ENCODE data around the gene LRRFIP1. TPM values are rescaled to one million over a fixed set of nuclear protein-coding genes. Genes with fewer than 3 reads are reported as not detected.

Gene LRRFIP1
- total and polyA plus RNA-seq, 2 of the 13 experiments (the other 11 are each of a cell fraction or from before 2014, with no cell fraction given), result 15.9 to 40.5 TPM

DNA sequence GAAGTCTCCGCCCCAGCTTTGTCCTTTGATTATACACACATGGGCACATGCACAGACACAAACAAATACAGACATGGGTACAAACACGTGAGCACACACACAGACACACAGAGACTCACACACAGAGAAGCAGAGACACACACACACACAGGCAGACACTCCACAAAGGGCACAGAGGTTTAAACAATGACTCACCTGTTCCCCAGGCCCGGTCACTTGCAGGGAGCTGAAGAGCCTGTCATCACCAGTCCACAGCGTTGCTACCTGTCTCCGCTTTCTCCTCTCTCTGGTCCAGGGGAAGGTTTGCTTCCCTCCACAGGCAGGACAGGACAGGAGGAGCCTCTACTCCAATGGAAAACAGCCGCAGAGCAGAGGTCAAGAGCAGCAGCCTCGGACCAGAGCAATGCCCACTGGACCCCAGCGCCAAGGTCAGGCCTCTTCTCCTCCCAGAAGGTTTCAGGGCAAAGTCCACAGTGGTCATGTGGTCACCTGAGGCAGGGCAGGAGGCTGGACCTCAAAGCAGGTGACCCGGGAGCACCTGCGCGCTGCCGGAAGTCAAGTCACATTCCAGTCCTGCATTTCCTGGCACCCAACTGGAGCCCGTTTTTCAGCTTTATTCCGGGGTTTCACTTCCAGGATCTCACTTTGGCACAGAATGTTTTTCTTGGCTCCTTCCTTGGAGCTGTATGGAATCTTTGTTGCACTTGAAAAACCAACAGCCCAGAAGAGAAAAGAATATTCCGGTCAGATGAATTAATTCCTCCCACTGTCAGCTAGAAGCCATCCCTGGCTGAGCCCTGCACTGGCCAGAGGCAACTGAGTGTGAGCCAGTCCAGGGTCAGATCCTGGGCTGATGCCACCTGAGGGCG, 36.9 kb upstream of the LRRFIP1 start, which contains the start of gene RAB17 (continued):
- TF ChIP-seq SKIL (CRISPR knock-in tag; IDR thresholded peaks at IDR 0.05; ENCODE audit: borderline replicate concordance), result peak; percentile 97
- peak; percentile 88 for TF ChIP-seq ERF (CRISPR knock-in tag; IDR thresholded peaks at IDR 0.05)
- TF ChIP-seq ZNF317 (CRISPR knock-in tag; IDR thresholded peaks at IDR 0.05), result peak; percentile 85
- TF ChIP-seq SP140L (CRISPR knock-in tag; IDR thresholded peaks at IDR 0.05; ENCODE audit: borderline replicate concordance), result no peak
- no peak for TF ChIP-seq RFX1 (IDR thresholded peaks at IDR 0.05)
- TF ChIP-seq TAF1 (CRISPR knock-in tag; IDR thresholded peaks at IDR 0.05), result peak; percentile 32; the same call in 1 of the 2 replicates
- TF ChIP-seq CEBPB (IDR thresholded peaks at IDR 0.05; ENCODE audit: borderline replicate concordance, low read depth, low read length), result no peak
- peak; percentile 35 for TF ChIP-seq PTBP1 (IDR thresholded peaks at IDR 0.05; ENCODE audit: low read depth, low read length, poor library complexity, severe bottlenecking)
- TF ChIP-seq NFYC (CRISPR knock-in tag; IDR thresholded peaks at IDR 0.05), result no peak
- TF ChIP-seq NRL (CRISPR knock-in tag; IDR thresholded peaks at IDR 0.05; ENCODE audit: borderline replicate concordance), result peak; percentile 79
- no peak for TF ChIP-seq ZMAT5 (CRISPR knock-in tag; IDR thresholded peaks at IDR 0.05; ENCODE audit: borderline replicate concordance, low read depth)
- TF ChIP-seq, protein P1, sequence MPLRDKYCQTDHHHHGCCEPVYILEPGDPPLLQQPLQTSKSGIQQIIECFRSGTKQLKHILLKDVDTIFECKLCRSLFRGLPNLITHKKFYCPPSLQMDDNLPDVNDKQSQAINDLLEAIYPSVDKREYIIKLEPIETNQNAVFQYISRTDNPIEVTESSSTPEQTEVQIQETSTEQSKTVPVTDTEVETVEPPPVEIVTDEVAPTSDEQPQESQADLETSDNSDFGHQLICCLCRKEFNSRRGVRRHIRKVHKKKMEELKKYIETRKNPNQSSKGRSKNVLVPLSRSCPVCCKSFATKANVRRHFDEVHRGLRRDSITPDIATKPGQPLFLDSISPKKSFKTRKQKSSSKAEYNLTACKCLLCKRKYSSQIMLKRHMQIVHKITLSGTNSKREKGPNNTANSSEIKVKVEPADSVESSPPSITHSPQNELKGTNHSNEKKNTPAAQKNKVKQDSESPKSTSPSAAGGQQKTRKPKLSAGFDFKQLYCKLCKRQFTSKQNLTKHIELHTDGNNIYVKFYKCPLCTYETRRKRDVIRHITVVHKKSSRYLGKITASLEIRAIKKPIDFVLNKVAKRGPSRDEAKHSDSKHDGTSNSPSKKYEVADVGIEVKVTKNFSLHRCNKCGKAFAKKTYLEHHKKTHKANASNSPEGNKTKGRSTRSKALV (CRISPR knock-in tag; IDR thresholded peaks at IDR 0.05), result peak; percentile 83; the same call in 1 of the 2 replicates
- TF ChIP-seq HDAC1 (CRISPR knock-in tag; IDR thresholded peaks at IDR 0.05), result peak; percentile 99
- TF ChIP-seq SALL1 (CRISPR knock-in tag; IDR thresholded peaks at IDR 0.05), result peak; percentile 98
- TF ChIP-seq TMF1 (CRISPR knock-in tag; IDR thresholded peaks at IDR 0.05; ENCODE audit: low read depth), result peak; percentile 57
- 0 out of 2 replicates have a peak, but pooled peaks have one; percentile 77 for TF ChIP-seq HES4 (CRISPR knock-in tag; IDR thresholded peaks at IDR 0.05; ENCODE audit: borderline replicate concordance)
- no peak for TF ChIP-seq ARNT (IDR thresholded peaks at IDR 0.05)
- TF ChIP-seq PCBP1 (IDR thresholded peaks at IDR 0.05; ENCODE audit: borderline replicate concordance, low read depth, low read length), result no peak
- peak; percentile 95 for TF ChIP-seq ZNF264 (CRISPR knock-in tag; IDR thresholded peaks at IDR 0.05)
- TF ChIP-seq ZNF121 (CRISPR knock-in tag; IDR thresholded peaks at IDR 0.05), result peak; percentile 85
- TF ChIP-seq FUBP1 (CRISPR knock-in tag; IDR thresholded peaks at IDR 0.05; ENCODE audit: borderline replicate concordance), result no peak
- TF ChIP-seq SMAD1 (CRISPR knock-in tag; IDR thresholded peaks at IDR 0.05; ENCODE audit: borderline replicate concordance, low read depth), result peak; percentile 96; the same call in 1 of the 2 replicates
- peak; percentile 79; the same call in 1 of the 2 replicates for TF ChIP-seq KDM2A (CRISPR knock-in tag; IDR thresholded peaks at IDR 0.05; ENCODE audit: borderline replicate concordance, low read depth)

Measured in HepG2 (cell line).